Heart left ventricle (tissue), 13 donors: ENCODE measurements around the gene SGIP1.

Experiments
- CTCF ChIP-seq, 12 donors: fragments of 200-600 bp; sonication (generic) in 4 of 12; IDR thresholded peaks; one replicate each; pipeline versions ENCODE4 v1.5.0 to v1.8.0; 2018 to 2022; ENCODE audit warnings: antibody characterized with exemption in 12 of 12, mild to moderate bottlenecking in 5 of 12
- POLR2A ChIP-seq, 2 donors: fragments of 450-650 bp; IDR thresholded peaks; one replicate each; pipeline ENCODE4 v1.6.1; 2017; ENCODE audit warnings: antibody characterized with exemption in 2 of 2, mild to moderate bottlenecking in 2 of 2, moderate library complexity in 2 of 2
- donor health status: ischemic (EF 13 %, LVEDD 7.1; RV severe dilation, severe dysfunction).
- donor health status: DM: no; HTN: yes; CAD: no.
- donor health status: DM: no; HTN: no; CAD: no.
- donor health status: ischemic (EF 25% LVEDD 6.9; RV normal size, moderate dysfunction).
- donor health status: ischemic (EF 25% LVEDD 5.7; RV mildly dilated, moderate dysfunction).
- donor health status: ischemic (EF 35%, LVEDD 5.7; RV mildly dilated, moderate dysfunction).
- donor health status: nonischemic (EF 11% LVEDD 7.7; RV severe dilation, severe dysfunction).
- donor health status: DM: yes; HTN: yes; CAD: no.
- donor health status: PGD.
- donor health status: ischemic (EF 29% LVEDD 5.4; RV normal size, mild dysfunction).
- donor health status: nonischemic (EF 23%, LVEDD 6.1; RV moderate dilation, normal function).

- TF ChIP-seq CTCF (IDR thresholded peaks at IDR 0.05) (no peak), POLR2A (IDR thresholded peaks at IDR 0.05) (no peak)
Measured at GRCh38 chr1:66778266-66778665, 244.3 kb downstream of the SGIP1 start.
